Karpas-422 (cell line): Measurements from ENCODE around the gene CTNND2. TPM values are rescaled to one million over a fixed set of nuclear protein-coding genes. Genes with fewer than 3 reads are reported as not detected.
"Not testable (repeated sequence)": the region's sequence is repeated elsewhere in the genome, so short reads cannot be mapped to it uniquely, and the experiment has no call there.

Experiments
- DNase-seq: peaks from one replicate; pipeline ENCODE4 v3.0.0-alpha.2; 2015
- H2AFZ ChIP-seq: fragments of 200-600 bp; sonication (generic); 2 replicates; pipeline ENCODE4 v1.6.1; 2014; ENCODE audit warnings: antibody characterized with exemption, low read length, mixed read lengths
- H3K27ac ChIP-seq: fragments of 200-600 bp; sonication (generic); 2 replicates; pipeline ENCODE4 v1.5.1; 2014; ENCODE audit warnings: mild to moderate bottlenecking, low read length, moderate library complexity
- H3K27me3 ChIP-seq: fragments of 200-600 bp; sonication (generic); 2 replicates; pipeline ENCODE4 v1.6.1; 2014; ENCODE audit warnings: low read length, mixed read lengths
- H3K36me3 ChIP-seq: fragments of 200-600 bp; sonication (generic); 2 replicates; pipeline ENCODE4 v1.6.1; 2014; ENCODE audit warnings: low read length, mixed read lengths; ENCODE audit not compliant: insufficient read depth
- H3K4me1 ChIP-seq: fragments of 200-600 bp; sonication (generic); 2 replicates; pipeline ENCODE4 v1.6.1; 2014; ENCODE audit warnings: mild to moderate bottlenecking, low read length, mixed read lengths
- H3K4me2 ChIP-seq: fragments of 200-600 bp; sonication (generic); 2 replicates; pipeline ENCODE4 v1.6.1; 2014; ENCODE audit warnings: low read length, low read depth, mild to moderate bottlenecking; ENCODE audit not compliant: poor library complexity, severe bottlenecking
- H3K4me3 ChIP-seq: fragments of 200-600 bp; sonication (generic); 2 replicates; pipeline ENCODE4 v1.5.1; 2014; ENCODE audit warnings: mild to moderate bottlenecking, antibody characterized with exemption, low read length, mixed read lengths
- H3K79me2 ChIP-seq: fragments of 200-600 bp; sonication (generic); 2 replicates; pipeline ENCODE4 v1.6.1; 2014; ENCODE audit warnings: mild to moderate bottlenecking, low read length, mixed read lengths
- H3K9ac ChIP-seq: fragments of 200-600 bp; sonication (generic); 2 replicates; pipeline ENCODE4 v1.6.0; 2014; ENCODE audit warnings: low read length
- H3K9me2 ChIP-seq: fragments of 200-600 bp; sonication (generic), shearing (Covaris generic); replicated peaks from 2 replicates; pipeline ENCODE4 v1.6.0; 2014; ENCODE audit warnings: mild to moderate bottlenecking, low read length, moderate library complexity; ENCODE audit not compliant: insufficient read depth
- H3K9me3 ChIP-seq: fragments of 300-700, 200-600 bp; sonication (generic); 2 replicates; pipeline ENCODE4 v1.6.1; 2014; ENCODE audit warnings: low read length, mixed read lengths
- H4K20me1 ChIP-seq: fragments of 200-600 bp; sonication (generic); 2 replicates; pipeline ENCODE4 v1.6.1; 2014; ENCODE audit warnings: mild to moderate bottlenecking, antibody characterized with exemption, low read length, low read depth; ENCODE audit not compliant: insufficient read depth
- total RNA-seq: library from RNA; depleted of rRNA; stranded (reverse); fragments of >200 nt; shearing (Covaris generic); gene quantifications from 2 replicates; pipeline ENCODE4 v1.2.3, GENCODE V29; 2014; ENCODE audit warnings: low replicate concordance

The CTNND2 gene
- total RNA-seq, 1 experiment from 2014 or later = not detected

DNA sequence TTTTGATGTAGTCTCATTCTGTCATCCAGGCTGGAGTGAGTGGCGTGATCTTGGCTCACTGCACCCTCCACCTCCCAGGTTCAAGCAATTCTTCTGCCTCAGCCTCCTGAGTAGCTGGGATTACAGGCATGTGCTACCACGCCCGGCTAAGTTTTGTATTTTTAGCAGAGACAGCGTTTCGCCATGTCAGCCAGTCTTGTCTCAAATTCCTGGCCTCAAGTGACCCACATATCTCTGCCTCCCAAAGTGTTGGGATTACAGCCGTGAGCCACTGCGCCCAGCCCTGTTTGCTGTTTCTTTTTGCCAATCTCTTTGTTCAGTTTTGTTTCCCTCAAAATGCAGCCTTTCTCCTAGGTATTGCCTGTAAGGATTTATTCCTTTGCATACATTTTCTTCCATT lies 287.6 kb downstream of the CTNND2 start:
- DNase-seq, H3K27ac ChIP-seq, H2AFZ ChIP-seq, H3K27me3 ChIP-seq, H4K20me1 ChIP-seq, H3K9ac ChIP-seq, H3K36me3 ChIP-seq, H3K4me3 ChIP-seq, H3K9me2 ChIP-seq, H3K4me1 ChIP-seq, H3K79me2 ChIP-seq, H3K4me2 ChIP-seq: not testable (repeated sequence)
- H3K9me3 ChIP-seq = peaks cover 11% of the 10 kb centered on the region

DNA sequence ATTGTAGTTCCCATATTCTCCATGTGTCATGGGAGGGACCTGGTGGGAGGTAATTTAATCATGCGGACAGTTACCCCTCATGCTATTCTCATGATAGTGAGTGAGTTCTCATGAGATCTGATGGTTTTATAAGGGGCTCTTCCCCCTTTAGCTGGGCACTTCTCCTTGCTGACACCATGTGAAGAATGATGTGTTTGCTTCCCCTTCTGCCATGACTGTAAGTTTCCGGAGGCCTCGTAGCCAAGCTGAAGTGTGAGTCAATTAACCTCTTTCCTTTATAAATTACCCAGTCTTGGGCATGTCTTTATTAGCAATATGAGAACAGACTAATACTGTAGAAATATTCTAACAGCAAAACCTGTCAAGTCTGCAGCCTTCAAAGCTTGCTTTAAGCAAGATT lies 293.2 kb downstream of the CTNND2 start:
- Histone ChIP-seq H3K4me3 (no peak overlapping the region), H3K9ac (no peak overlapping the region), H3K9me2 (no peaks in the 10 kb centered on the region), H3K79me2 (no peaks in the 10 kb centered on the region), H3K4me2 (no peak overlapping the region), H3K36me3 (no peaks in the 10 kb centered on the region), H2AFZ (no peak overlapping the region), H3K9me3 (peaks cover 10% of the 10 kb centered on the region), H3K27me3 (no peaks in the 10 kb centered on the region), H4K20me1 (no peaks in the 10 kb centered on the region), H3K27ac (no peak overlapping the region), H3K4me1 (no peaks in the 10 kb centered on the region)
- DNase-seq = no peak

DNA sequence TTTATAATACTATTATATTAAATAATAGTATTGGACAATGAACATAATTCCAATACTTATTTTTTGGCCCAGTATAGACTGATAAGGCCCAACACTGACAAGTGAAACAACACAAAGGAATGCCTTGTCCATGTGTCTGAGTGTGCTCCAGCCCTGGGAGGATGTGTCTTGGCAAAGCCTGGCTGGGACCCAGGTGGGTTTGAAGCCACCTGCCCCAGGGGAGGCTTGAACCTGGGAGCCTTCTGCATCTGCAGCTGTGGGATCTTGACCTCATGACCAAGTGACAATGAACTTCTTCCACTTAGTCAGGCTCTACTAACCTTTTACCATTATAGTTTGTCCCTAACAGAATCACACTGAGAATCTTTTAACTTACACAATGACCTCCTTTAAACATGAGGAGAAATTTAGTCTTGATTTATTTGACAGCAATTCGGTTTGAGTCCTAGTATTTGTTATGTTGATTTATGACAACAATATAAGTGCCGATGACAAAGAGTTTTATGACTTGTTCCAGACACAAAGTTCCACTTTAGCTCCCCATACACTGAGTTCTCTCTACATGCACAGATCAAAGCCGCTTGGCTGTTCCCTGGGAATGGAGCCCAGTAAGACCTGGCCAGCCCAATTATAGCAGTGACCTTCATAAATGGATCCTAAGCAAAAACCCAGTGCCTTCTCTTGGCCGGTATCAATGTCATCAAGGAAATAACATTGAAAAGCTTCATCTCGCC lies 294.5 kb downstream of the CTNND2 start:
- Histone ChIP-seq H3K4me2 (no peak overlapping the region), H2AFZ (no peak overlapping the region), H4K20me1 (no peaks in the 10 kb centered on the region), H3K9ac (no peak overlapping the region), H3K4me1 (no peaks in the 10 kb centered on the region), H3K27me3 (no peaks in the 10 kb centered on the region), H3K36me3 (no peaks in the 10 kb centered on the region), H3K79me2 (no peaks in the 10 kb centered on the region), H3K9me2 (no peaks in the 10 kb centered on the region), H3K9me3 (peaks cover 10% of the 10 kb centered on the region), H3K4me3 (no peak overlapping the region), H3K27ac (no peak overlapping the region)
- DNase-seq = no peak

DNA sequence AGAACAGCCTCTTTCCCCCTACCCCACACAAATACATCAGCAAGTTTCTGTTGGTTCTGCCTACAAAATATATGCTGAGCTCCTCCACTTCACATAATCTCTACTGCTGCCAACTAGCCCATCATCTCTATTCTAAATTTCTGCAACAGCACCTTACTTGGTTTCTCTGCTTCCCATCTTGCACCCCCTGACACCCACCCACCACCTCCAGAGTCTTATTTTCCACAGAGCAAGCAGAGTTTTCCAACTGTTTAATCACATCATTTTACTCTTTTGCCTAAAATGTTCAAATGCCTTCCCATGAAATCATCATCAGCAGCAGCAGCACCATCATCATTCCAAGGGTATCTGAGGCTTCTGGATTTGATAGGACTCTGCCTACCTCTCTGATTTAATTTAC lies 295.7 kb downstream of the CTNND2 start:
- Histone ChIP-seq H3K79me2 (no peaks in the 10 kb centered on the region), H3K4me3 (no peak overlapping the region), H3K27ac (no peak overlapping the region), H4K20me1 (no peaks in the 10 kb centered on the region), H2AFZ (no peak overlapping the region), H3K9me3 (peaks cover 7% of the 10 kb centered on the region; the same call in 1 of the 2 replicates), H3K9me2 (no peaks in the 10 kb centered on the region), H3K4me1 (no peaks in the 10 kb centered on the region), H3K27me3 (no peaks in the 10 kb centered on the region), H3K36me3 (no peaks in the 10 kb centered on the region), H3K4me2 (no peak overlapping the region), H3K9ac (no peak overlapping the region)
- DNase-seq = no peak

DNA sequence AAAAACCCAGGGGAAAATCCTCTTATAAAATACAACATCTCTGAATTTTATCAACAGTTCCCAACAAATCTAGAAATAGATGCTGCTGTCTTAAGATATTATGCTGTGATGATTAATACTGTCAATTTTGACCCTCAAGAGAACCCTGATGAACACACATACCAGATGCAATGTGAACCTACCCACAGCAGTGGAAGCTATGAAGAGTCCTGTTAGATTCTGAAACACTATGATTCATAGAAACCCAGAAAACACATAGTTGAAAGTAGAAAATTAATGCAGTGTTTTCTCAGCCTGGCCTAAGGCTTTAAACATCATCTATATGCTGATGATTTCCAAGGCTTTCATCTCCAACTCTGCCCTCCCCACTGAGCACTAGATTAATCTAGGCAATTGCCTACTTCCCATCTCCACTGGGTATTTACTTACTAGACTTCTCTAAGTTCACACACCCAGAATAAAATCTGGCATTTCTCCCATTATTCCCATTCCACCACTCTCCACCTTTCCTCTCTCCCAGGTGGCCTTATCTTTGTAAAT lies 296.2 kb downstream of the CTNND2 start:
- H2AFZ ChIP-seq = no peak overlapping the region
- peaks cover 7% of the 10 kb centered on the region; the same call in 1 of the 2 replicates for H3K9me3 ChIP-seq
- H3K4me3 ChIP-seq = no peak overlapping the region
- no peaks in the 10 kb centered on the region for H3K4me1 ChIP-seq
- no peaks in the 10 kb centered on the region for H3K9me2 ChIP-seq
- H4K20me1 ChIP-seq = no peaks in the 10 kb centered on the region
- H3K27me3 ChIP-seq = no peaks in the 10 kb centered on the region
- no peak overlapping the region for H3K27ac ChIP-seq
- H3K79me2 ChIP-seq = no peaks in the 10 kb centered on the region
- no peak overlapping the region for H3K9ac ChIP-seq
- DNase-seq = no peak
- no peaks in the 10 kb centered on the region for H3K36me3 ChIP-seq
- H3K4me2 ChIP-seq = no peak overlapping the region

DNA sequence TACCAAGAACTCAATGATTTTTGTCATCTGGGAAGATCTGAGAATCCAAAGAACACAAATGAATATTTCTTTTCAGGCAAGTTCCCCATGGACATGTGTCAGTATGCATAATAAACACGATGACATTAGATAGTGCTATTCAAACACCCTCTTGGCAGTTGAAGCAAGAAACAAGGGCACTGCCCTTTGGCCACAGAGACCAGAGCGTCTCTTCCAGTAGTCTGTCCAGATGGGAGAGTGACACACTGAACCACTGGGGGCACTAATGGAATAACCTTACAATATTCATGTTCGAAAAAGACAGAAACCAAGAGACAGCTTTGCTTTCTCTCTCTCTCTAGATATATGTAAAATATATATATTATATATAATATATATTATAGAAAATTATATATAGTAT lies 301.9 kb downstream of the CTNND2 start:
- no peak overlapping the region for H3K9ac ChIP-seq
- DNase-seq = no peak

DNA sequence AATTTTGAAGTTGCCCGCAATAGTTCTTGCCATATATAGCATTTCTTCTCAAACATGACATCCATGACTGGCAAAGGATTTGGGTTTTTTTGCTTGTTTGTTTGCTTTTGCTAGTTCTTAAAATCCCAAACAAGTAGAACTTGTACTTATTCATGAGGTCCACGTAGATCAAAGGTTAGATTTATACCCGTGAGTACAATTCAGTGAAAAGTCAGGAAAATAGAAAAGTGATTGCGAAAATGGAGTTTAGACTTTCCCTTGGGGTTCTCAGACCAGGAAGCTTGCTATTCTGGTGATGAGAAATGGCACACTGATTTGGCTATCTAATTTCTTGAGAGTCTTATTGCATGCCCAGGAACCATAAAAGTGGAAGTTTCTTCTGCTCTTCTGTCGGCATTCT lies 304.7 kb downstream of the CTNND2 start:
- no peaks in the 10 kb centered on the region for H4K20me1 ChIP-seq
- no peaks in the 10 kb centered on the region for H3K36me3 ChIP-seq
- H3K4me1 ChIP-seq = no peaks in the 10 kb centered on the region
- no peaks in the 10 kb centered on the region for H3K9me2 ChIP-seq
- peaks cover 10% of the 10 kb centered on the region for H3K9me3 ChIP-seq
- H3K27me3 ChIP-seq = no peaks in the 10 kb centered on the region
- no peak for DNase-seq
- H2AFZ ChIP-seq = no peak overlapping the region
- H3K4me3 ChIP-seq = no peak overlapping the region
- H3K4me2 ChIP-seq = no peak overlapping the region
- H3K27ac ChIP-seq = no peak overlapping the region
- H3K9ac ChIP-seq = no peak overlapping the region
- H3K79me2 ChIP-seq = no peaks in the 10 kb centered on the region

More for the DNA sequence above, 301.9 kb downstream of the CTNND2 start:
- Histone ChIP-seq H3K9me3 (peaks cover 15% of the 10 kb centered on the region; the same call in 1 of the 2 replicates), H3K4me2 (no peak overlapping the region), H3K9me2 (no peaks in the 10 kb centered on the region), H2AFZ (no peak overlapping the region), H3K79me2 (no peaks in the 10 kb centered on the region), H3K27me3 (no peaks in the 10 kb centered on the region), H3K4me3 (no peak overlapping the region), H3K36me3 (no peaks in the 10 kb centered on the region), H4K20me1 (no peaks in the 10 kb centered on the region), H3K27ac (no peak overlapping the region), H3K4me1 (no peaks in the 10 kb centered on the region)

DNA sequence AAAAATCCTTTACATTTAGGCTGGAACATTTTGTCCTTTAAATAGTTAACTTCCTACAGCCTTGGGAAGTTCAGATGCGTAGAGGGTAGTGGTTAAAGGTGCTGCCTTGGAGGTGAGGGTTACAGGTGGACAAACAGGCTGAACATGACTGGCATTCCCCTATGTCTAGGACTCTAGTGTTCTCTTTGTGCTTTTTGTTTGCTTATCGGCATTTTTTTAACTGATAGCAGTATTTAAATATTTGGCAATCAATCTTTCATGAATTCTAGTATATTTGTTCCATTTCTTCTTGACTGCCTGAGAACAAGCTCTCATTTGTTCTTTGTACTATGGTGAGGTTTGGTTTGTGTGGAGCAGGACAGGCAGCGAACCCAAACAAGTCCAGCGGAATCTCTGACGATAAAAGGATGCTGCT lies 307.6 kb downstream of the CTNND2 start:
- DNase-seq = no peak
- no peak overlapping the region for H2AFZ ChIP-seq

More for the DNA sequence above, 307.6 kb downstream of the CTNND2 start:
- Histone ChIP-seq H3K9ac (no peak overlapping the region), H3K9me3 (peaks cover 10% of the 10 kb centered on the region), H3K27me3 (no peaks in the 10 kb centered on the region), H3K27ac (no peak overlapping the region), H3K4me1 (no peaks in the 10 kb centered on the region), H3K79me2 (no peaks in the 10 kb centered on the region), H3K4me3 (no peak overlapping the region), H3K36me3 (no peaks in the 10 kb centered on the region), H3K4me2 (no peak overlapping the region), H3K9me2 (no peaks in the 10 kb centered on the region), H4K20me1 (no peaks in the 10 kb centered on the region)
